Stromal cell of bone marrow (primary cell): ENCODE data around the gene CRLF1.
A peak's percentile ranks its signal among the peaks of the same experiment; 100 is the strongest.

Experiments used
- DNase-seq: peaks from one replicate; pipeline ENCODE4 v3.0.0-alpha.2; 2012; ENCODE audit warnings: low read depth

CRLF1 gene

GRCh38 chr19:18606281-18607225 is at the start of gene CRLF1:
TSS of gene CRLF1 (minus strand) at chr19:18606799. CDS start at chr19:18606656, 143 bp downstream.
- DNase-seq: no peak

- DNase-seq: no peak
Measured at GRCh38 chr19:18655173-18655844, 48.7 kb upstream of the CRLF1 start.

- DNase-seq: no peak
Measured at GRCh38 chr19:18654469-18654868, 47.9 kb upstream of the CRLF1 start.

- no peak for DNase-seq
Measured at GRCh38 chr19:18653853-18654252, 47.3 kb upstream of the CRLF1 start.

GRCh38 chr19:18651733-18652132 is 45.1 kb upstream of the CRLF1 start:
- DNase-seq: no peak

GRCh38 chr19:18651300-18651699 is 44.7 kb upstream of the CRLF1 start:
- DNase-seq: no peak

GRCh38 chr19:18650468-18651041 is 44.0 kb upstream of the CRLF1 start:
- peak; percentile 84 for DNase-seq

- DNase-seq: peak; percentile 43
Measured at GRCh38 chr19:18650021-18650390, 43.4 kb upstream of the CRLF1 start.

- peak; percentile 21 for DNase-seq
Measured at GRCh38 chr19:18649371-18650020, 42.9 kb upstream of the CRLF1 start.

GRCh38 chr19:18648973-18649315 is 42.3 kb upstream of the CRLF1 start:
- DNase-seq: no peak

- no peak for DNase-seq
Measured at GRCh38 chr19:18647807-18648206, 41.2 kb upstream of the CRLF1 start.

- no peak for DNase-seq
Measured at GRCh38 chr19:18647371-18647767, 40.8 kb upstream of the CRLF1 start.

GRCh38 chr19:18646535-18647370 is 40.2 kb upstream of the CRLF1 start:
- no peak for DNase-seq

GRCh38 chr19:18645035-18645511 is 38.5 kb upstream of the CRLF1 start:
- no peak for DNase-seq

- DNase-seq: no peak
Measured at GRCh38 chr19:18644196-18645034, 37.8 kb upstream of the CRLF1 start.

- DNase-seq: no peak
Measured at GRCh38 chr19:18639706-18640243, 33.2 kb upstream of the CRLF1 start.

- DNase-seq: no peak
Measured at GRCh38 chr19:18637673-18638630, 31.4 kb upstream of the CRLF1 start.

- DNase-seq: no peak
Measured at GRCh38 chr19:18636969-18637629, 30.5 kb upstream of the CRLF1 start, which contains the start of gene KLHL26. TSS of gene KLHL26 (plus strand) at chr19:18637028. CDS start at chr19:18637055, 27 bp downstream.
